K562 (cell line): ENCODE results near the gene MUC5AC.
"Not testable (repeated sequence)": the region's sequence is repeated elsewhere in the genome, so short reads cannot be mapped to it uniquely, and the experiment has no call there.

ENCODE experiments used
- CTCF ChIP-seq, 3 experiments: IDR thresholded peaks in 2 of 3; conservative IDR thresholded peaks in 1 of 3; 2 replicates each; pipeline ENCODE4 v1.5.1; 2011 to 2012; ENCODE audit warnings: low read length in 3 of 3, mild to moderate bottlenecking in 3 of 3, control low read depth in 2 of 3, improper control_type of control experiment in 1 of 3, inconsistent platforms in 1 of 3, low read depth in 1 of 3, mixed read lengths in 1 of 3, moderate library complexity in 1 of 3; ENCODE audit not compliant: insufficient read depth in 2 of 3
- ESRRA ChIP-seq: fragments of 450-650 bp; IDR thresholded peaks from 2 replicates; pipeline ENCODE4 v1.6.1; 2014; ENCODE audit warnings: low read depth, mild to moderate bottlenecking, moderate library complexity, borderline replicate concordance
- RB1 ChIP-seq: fragments of 450-650 bp; IDR thresholded peaks from 2 replicates; pipeline ENCODE4 v1.6.1; 2017; ENCODE audit warnings: low read depth, mild to moderate bottlenecking

DNA sequence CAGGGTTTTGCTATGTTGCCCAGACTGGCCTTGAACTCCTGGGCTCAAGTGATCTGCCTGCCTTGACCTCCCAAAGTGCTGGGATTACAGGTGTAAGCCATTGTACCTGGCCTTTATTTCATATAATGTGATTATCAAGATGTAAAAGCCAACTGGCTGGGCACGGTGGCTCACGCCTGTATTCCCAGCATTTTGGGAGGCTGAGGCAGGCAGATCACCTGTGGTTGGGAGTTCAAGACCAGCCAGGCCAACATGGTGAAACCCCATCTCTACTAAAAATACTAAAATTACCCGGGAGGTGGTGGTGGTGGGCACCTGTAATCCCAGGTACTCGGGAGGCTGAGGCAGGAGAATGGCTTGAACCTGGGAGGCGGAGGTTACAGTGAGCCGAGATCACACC, 42.5 kb upstream of the MUC5AC start:
- TF ChIP-seq ESRRA; CTCF (IDR thresholded peaks at IDR 0.05 in 2 of 3, conservative IDR thresholded peaks at IDR 0.05 in 1 of 3; ENCODE audit: insufficient read depth in 2 of 3, low read depth in 1 of 3, low read length in 3 of 3); RB1: not testable (repeated sequence)
